ENCODE results near the gene INF2. TPM values are rescaled to one million over a fixed set of nuclear protein-coding genes. Genes with fewer than 3 reads are reported as not detected.
A peak's percentile ranks its signal among the peaks of the same experiment; 100 is the strongest.

Gene INF2
- polyA plus RNA-seq, 12 donors = 28.8 to 60.9 (median 40.2) TPM; not detected in 1

GRCh38 chr14:104673481-104673880 is 15.9 kb upstream of the INF2 start:
- no peak for DNase-seq

GRCh38 chr14:104675447-104675846 is 14.0 kb upstream of the INF2 start:
- no peak for DNase-seq

- DNase-seq = no peak
Observed at GRCh38 chr14:104676130-104676693, 13.2 kb upstream of the INF2 start.

GRCh38 chr14:104676694-104677511 is 12.5 kb upstream of the INF2 start:
- no peak for DNase-seq

GRCh38 chr14:104677512-104678332 is 11.7 kb upstream of the INF2 start:
- peak; percentile 87 for DNase-seq

- DNase-seq = no peak
Observed at GRCh38 chr14:104678346-104678745, 11.1 kb upstream of the INF2 start.

GRCh38 chr14:104678901-104679705 is 10.3 kb upstream of the INF2 start:
- DNase-seq = no peak

GRCh38 chr14:104680056-104680805 is 9.2 kb upstream of the INF2 start:
- no peak for DNase-seq

GRCh38 chr14:104680806-104681688 is 8.4 kb upstream of the INF2 start:
- no peak for DNase-seq

- DNase-seq = peak; percentile 88
Observed at GRCh38 chr14:104681689-104682074, 7.7 kb upstream of the INF2 start.

- DNase-seq = no peak
Observed at GRCh38 chr14:104682107-104682593, 7.3 kb upstream of the INF2 start.

GRCh38 chr14:104683653-104684448 is 5.6 kb upstream of the INF2 start:
- DNase-seq = no peak

- DNase-seq = no peak
Observed at GRCh38 chr14:104684449-104684821, 5.0 kb upstream of the INF2 start.

- DNase-seq = no peak
Observed at GRCh38 chr14:104685216-104685997, 4.0 kb upstream of the INF2 start.

GRCh38 chr14:104685998-104686610 is 3.3 kb upstream of the INF2 start:
- DNase-seq = no peak

- no peak for DNase-seq
Observed at GRCh38 chr14:104686624-104687517, 2.5 kb upstream of the INF2 start.
